GM12878 (cell line): ENCODE measurements around the gene MUC5B. TPM values are rescaled to one million over a fixed set of nuclear protein-coding genes. Genes with fewer than 3 reads are reported as not detected.
"Not testable (repeated sequence)": the region's sequence is repeated elsewhere in the genome, so short reads cannot be mapped to it uniquely, and the experiment has no call there.

Experiments used
- ATAC-seq: fragments of 200-7000 bp; cut with Tn5 transposase; 3 replicates; pipeline ENCODE4 v1.9.1; 2020; ENCODE audit warnings: mild to moderate bottlenecking, moderate library complexity
- BruUV-seq: library from RNA; stranded (reverse); fragments of 400-500 nt; replicated peaks from 2 replicates; lab custom pipeline; 2021; lab: Mats Ljungman, UMichigan
- CTCF ChIA-PET: fragments of 300-600 bp; sonication (Branson Sonifier 250); formaldehyde crosslinking; extraction: SDS; loops from one replicate; lab custom pipeline; 2021; ENCODE audit warnings: inconsistent platforms; lab: Yijun Ruan, JAX
- POLR2A ChIA-PET: fragments of 350-600 bp; formaldehyde crosslinking; extraction: SDS; loops from one replicate; lab custom pipeline; 2021; ENCODE audit warnings: inconsistent platforms; lab: Charles Lee
- RAD21 ChIA-PET: fragments of 300-600 bp; sonication (Branson Sonifier 250); formaldehyde crosslinking; loops from one replicate; lab custom pipeline; 2023; ENCODE audit warnings: antibody characterized with exemption; ENCODE audit not compliant: unreplicated experiment; lab: Charles Lee
- SMC1A ChIA-PET: fragments of 300-600 bp; sonication (Branson Sonifier 250); formaldehyde crosslinking; loops from one replicate; lab custom pipeline; 2023; ENCODE audit not compliant: unreplicated experiment, uncharacterized antibody; lab: Charles Lee
- DNase-seq: peaks from one replicate; pipeline ENCODE4 v3.0.0-alpha.2; 2011; ENCODE audit warnings: low read depth, low spot score
- FAIRE-seq: peaks from 3 replicates; lab custom pipeline; 2011; peaks lifted over from hg19 to GRCh38; lab: Jason Lieb, UNC
- H2AFZ ChIP-seq: 2 replicates; pipeline ENCODE4 v1.6.0; 2011; ENCODE audit warnings: low read depth, low read length, control low read depth; ENCODE audit not compliant: control insufficient read depth
- H3K27ac ChIP-seq: 2 replicates; pipeline ENCODE4 v1.5.1; 2011; ENCODE audit warnings: control low read depth; ENCODE audit not compliant: control insufficient read depth, insufficient read depth
- H3K27me3 ChIP-seq, 2 experiments: replicated peaks in 1 of 2; 2 replicates each; pipeline versions ENCODE4 v1.6.0 to v1.6.1; 2011; ENCODE audit warnings: low read length in 1 of 2; ENCODE audit not compliant: control insufficient read depth in 2 of 2, insufficient read depth in 2 of 2
- H3K36me3 ChIP-seq, 2 experiments: 2 replicates each; pipeline ENCODE4 v1.5.1; 2011; ENCODE audit warnings: low read length in 1 of 2; ENCODE audit not compliant: control insufficient read depth in 2 of 2, insufficient read depth in 2 of 2
- H3K4me1 ChIP-seq: 2 replicates; pipeline ENCODE4 v1.6.1; 2011; ENCODE audit warnings: mild to moderate bottlenecking, low read length, moderate library complexity, mixed read lengths; ENCODE audit not compliant: control insufficient read depth, insufficient read depth
- H3K4me2 ChIP-seq: 2 replicates; pipeline ENCODE4 v1.6.0; 2011; ENCODE audit warnings: control low read depth; ENCODE audit not compliant: control insufficient read depth, insufficient read depth
- H3K4me3 ChIP-seq: fragments of 200-600 bp; sonication (generic); 2 replicates; pipeline ENCODE4 v1.5.1; 2016
- H3K79me2 ChIP-seq: 2 replicates; pipeline ENCODE4 v1.6.0; 2011; ENCODE audit warnings: low read length; ENCODE audit not compliant: control insufficient read depth, insufficient read depth
- H3K9ac ChIP-seq: 2 replicates; pipeline ENCODE4 v1.8.0; 2011; ENCODE audit warnings: low read length, control low read depth, mixed read lengths; ENCODE audit not compliant: control insufficient read depth, insufficient read depth
- H3K9me3 ChIP-seq: replicated peaks from 3 replicates; pipeline ENCODE4 v1.5.1; 2011; ENCODE audit warnings: mild to moderate bottlenecking, low read length; ENCODE audit not compliant: control insufficient read depth, insufficient read depth
- H4K20me1 ChIP-seq: 2 replicates; pipeline ENCODE4 v1.6.0; 2011; ENCODE audit not compliant: control insufficient read depth, insufficient read depth
- BHLHE40 ChIP-seq, 2 experiments: fragments of 450-650 bp in 1 of 2; IDR thresholded peaks; 2 replicates each; pipeline ENCODE4 v1.6.1; 2011 to 2017; ENCODE audit warnings: low read depth in 2 of 2, borderline replicate concordance in 1 of 2, improper control_type of control experiment in 1 of 2, low read length in 1 of 2, mild to moderate bottlenecking in 1 of 2
- BRCA1 ChIP-seq: IDR thresholded peaks from 2 replicates; pipeline ENCODE4 v1.6.1; 2011; ENCODE audit warnings: low read depth, low read length, improper control_type of control experiment
- CHD2 ChIP-seq: IDR thresholded peaks from 2 replicates; pipeline ENCODE4 v1.6.1; 2011; ENCODE audit warnings: low read depth, low read length, improper control_type of control experiment, borderline replicate concordance
- RAD21 ChIP-seq: IDR thresholded peaks from 2 replicates; pipeline ENCODE4 v1.6.1; 2011; ENCODE audit warnings: mild to moderate bottlenecking, low read depth, low read length, moderate library complexity; ENCODE audit not compliant: insufficient read depth
- WGBS: methylation state at CpG from one replicate; pipeline ENCODE4 v1.1.6; 2016; ENCODE audit warnings: low lambda C conversion rate; ENCODE audit not compliant: insufficient replicate concordance, insufficient coverage; ENCODE audit errors: missing lambda C conversion rate; 5-methylcytosine and 5-hydroxymethylcytosine counted together
- in situ Hi-C: fragments of 300-500 bp; cut with MboI; formaldehyde crosslinking; loops from 9 replicates; pipeline ENCODE4 v1.14.3; 2018; ENCODE audit warnings: mixed read lengths
- intact Hi-C: fragments of 100-400 bp; cut with micrococcal nuclease; formaldehyde crosslinking; loops from one replicate; pipeline ENCODE4 v1.14.2; 2022; ENCODE audit not compliant: unreplicated experiment
- polyA plus RNA-seq, 11 experiments: library from polyadenylated mRNA; depleted of rRNA in 4 of 11; unstranded in 6 of 11; stranded (reverse) in 5 of 11; fragments of >200 nt; fragmentation: Nextera tagmentation in 4 of 11; fragmentation: Illumina TruSeq in 1 of 11; extraction: Ambion mirVana in 4 of 11; extraction: Trizol in 1 of 11; gene quantifications; 1 replicate in 1 of 11; 2 replicates in 10 of 11; pipeline versions ENCODE4 v1.2.1 to v1.2.3, GENCODE V29; 2011 to 2016; ENCODE audit warnings: inconsistent platforms in 2 of 11, missing spikeins in 2 of 11, low read depth in 1 of 11
- total RNA-seq, 4 experiments: library from RNA; depleted of rRNA in 3 of 4; stranded (reverse); fragments of >200 nt in 3 of 4; fragmentation: Illumina TruSeq in 1 of 4; extraction: Trizol in 1 of 4; gene quantifications; 2 replicates each; pipeline versions ENCODE4 v1.2.1 to v1.2.3, GENCODE V29; 2013 to 2021
- TF ChIP-seq, protein P1 (sequence below), 3 experiments: IDR thresholded peaks in 2 of 3; conservative IDR thresholded peaks in 1 of 3; 2 replicates each; pipeline ENCODE4 v1.5.1; 2011; ENCODE audit warnings: low read depth in 3 of 3, low read length in 3 of 3, mild to moderate bottlenecking in 3 of 3, control low read depth in 2 of 3, moderate library complexity in 2 of 3, inconsistent platforms in 1 of 3, mixed read lengths in 1 of 3; ENCODE audit not compliant: control insufficient read depth in 2 of 3, insufficient read depth in 1 of 3; ENCODE audit errors: extremely low read depth in 1 of 3
- TF ChIP-seq, protein P2 (sequence below): fragments of 450-650 bp; IDR thresholded peaks from 2 replicates; pipeline ENCODE4 v1.6.1; 2017; ENCODE audit warnings: borderline replicate concordance

The MUC5B gene
- total and polyA plus RNA-seq, 10 of the 15 experiments (the other 5 are each of a cell fraction or from before 2014, with no cell fraction given): 1.5 TPM; not detected in 9

- TF ChIP-seq BHLHE40 (IDR thresholded peaks at IDR 0.05; ENCODE audit: borderline replicate concordance in 1 of 2, low read depth in 2 of 2, low read length in 1 of 2): peak in 1 of 2 experiments; percentile 36; a peak in 2 of 4 replicates
- TF ChIP-seq, protein P1, sequence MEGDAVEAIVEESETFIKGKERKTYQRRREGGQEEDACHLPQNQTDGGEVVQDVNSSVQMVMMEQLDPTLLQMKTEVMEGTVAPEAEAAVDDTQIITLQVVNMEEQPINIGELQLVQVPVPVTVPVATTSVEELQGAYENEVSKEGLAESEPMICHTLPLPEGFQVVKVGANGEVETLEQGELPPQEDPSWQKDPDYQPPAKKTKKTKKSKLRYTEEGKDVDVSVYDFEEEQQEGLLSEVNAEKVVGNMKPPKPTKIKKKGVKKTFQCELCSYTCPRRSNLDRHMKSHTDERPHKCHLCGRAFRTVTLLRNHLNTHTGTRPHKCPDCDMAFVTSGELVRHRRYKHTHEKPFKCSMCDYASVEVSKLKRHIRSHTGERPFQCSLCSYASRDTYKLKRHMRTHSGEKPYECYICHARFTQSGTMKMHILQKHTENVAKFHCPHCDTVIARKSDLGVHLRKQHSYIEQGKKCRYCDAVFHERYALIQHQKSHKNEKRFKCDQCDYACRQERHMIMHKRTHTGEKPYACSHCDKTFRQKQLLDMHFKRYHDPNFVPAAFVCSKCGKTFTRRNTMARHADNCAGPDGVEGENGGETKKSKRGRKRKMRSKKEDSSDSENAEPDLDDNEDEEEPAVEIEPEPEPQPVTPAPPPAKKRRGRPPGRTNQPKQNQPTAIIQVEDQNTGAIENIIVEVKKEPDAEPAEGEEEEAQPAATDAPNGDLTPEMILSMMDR (IDR thresholded peaks at IDR 0.05 in 2 of 3, conservative IDR thresholded peaks at IDR 0.05 in 1 of 3; ENCODE audit: control insufficient read depth in 2 of 3, extremely low read depth in 1 of 3, insufficient read depth in 1 of 3, low read depth in 3 of 3, low read length in 3 of 3): peak in 1 of 3 experiments; percentile 33; a peak in 1 of 6 replicates
- TF ChIP-seq, protein P2, sequence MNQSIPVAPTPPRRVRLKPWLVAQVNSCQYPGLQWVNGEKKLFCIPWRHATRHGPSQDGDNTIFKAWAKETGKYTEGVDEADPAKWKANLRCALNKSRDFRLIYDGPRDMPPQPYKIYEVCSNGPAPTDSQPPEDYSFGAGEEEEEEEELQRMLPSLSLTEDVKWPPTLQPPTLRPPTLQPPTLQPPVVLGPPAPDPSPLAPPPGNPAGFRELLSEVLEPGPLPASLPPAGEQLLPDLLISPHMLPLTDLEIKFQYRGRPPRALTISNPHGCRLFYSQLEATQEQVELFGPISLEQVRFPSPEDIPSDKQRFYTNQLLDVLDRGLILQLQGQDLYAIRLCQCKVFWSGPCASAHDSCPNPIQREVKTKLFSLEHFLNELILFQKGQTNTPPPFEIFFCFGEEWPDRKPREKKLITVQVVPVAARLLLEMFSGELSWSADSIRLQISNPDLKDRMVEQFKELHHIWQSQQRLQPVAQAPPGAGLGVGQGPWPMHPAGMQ: 0 out of 2 replicates have a peak, but pooled peaks have one; percentile 49
- 0 out of 2 replicates have a peak, but pooled peaks have one; percentile 19 for TF ChIP-seq RAD21
- TF ChIP-seq BRCA1: peak; percentile 48
- TF ChIP-seq CHD2: peak; percentile 86
- H2AFZ ChIP-seq, FAIRE-seq, RAD21 ChIA-PET, SMC1A ChIA-PET, H3K9me3 ChIP-seq, in situ Hi-C loops, H3K9ac ChIP-seq, H3K27me3 ChIP-seq, intact Hi-C loops, H3K4me1 ChIP-seq, H3K4me2 ChIP-seq, POLR2A ChIA-PET, BruUV-seq, H4K20me1 ChIP-seq, H3K4me3 ChIP-seq, H3K79me2 ChIP-seq, H3K36me3 ChIP-seq, H3K27ac ChIP-seq, CTCF ChIA-PET: not testable (repeated sequence)
- 0% methylated on average over 3 of the region's 3 CpGs for WGBS
- ATAC-seq (peak; percentile 26; the same call in 2 of the 3 replicates), DNase-seq (peak; percentile 39)
These were observed 41.6 kb downstream of the MUC5B start for GRCh38 chr11:1264444-1264843.

DNA sequence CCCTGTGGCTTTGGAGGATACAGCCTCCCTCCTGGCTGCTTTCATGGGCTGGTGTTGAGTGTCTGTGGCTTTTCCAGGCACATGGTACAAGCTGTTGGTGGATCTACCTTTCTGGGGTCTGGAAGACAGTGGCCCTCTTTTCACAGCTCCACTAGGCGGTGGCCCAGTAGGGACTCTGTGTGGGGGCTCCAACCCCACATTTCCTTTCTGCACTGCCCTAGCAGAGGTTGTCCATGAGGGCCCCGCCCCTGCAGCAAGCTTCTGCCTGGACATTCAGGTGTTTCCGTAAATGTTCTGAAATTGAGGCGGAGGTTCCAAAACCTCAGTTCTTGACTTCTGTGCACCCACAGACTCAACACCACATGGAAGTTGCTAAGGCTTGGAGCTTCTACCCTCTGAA is 42.6 kb downstream of the MUC5B start:
- CTCF ChIA-PET: interaction anchor here (0.6 to 1.1 kb wide), 2 partner anchors 44 to 46 kb away, joined by 3 read pairs; partner anchors contain the start of gene TOLLIP
- H3K27ac ChIP-seq, ATAC-seq, H3K36me3 ChIP-seq, H2AFZ ChIP-seq, H3K27me3 ChIP-seq, FAIRE-seq, H3K4me2 ChIP-seq, in situ Hi-C loops, H3K79me2 ChIP-seq, H3K9me3 ChIP-seq, H3K9ac ChIP-seq, H3K4me1 ChIP-seq, H3K4me3 ChIP-seq, H4K20me1 ChIP-seq, POLR2A ChIA-PET, SMC1A ChIA-PET, BruUV-seq, intact Hi-C loops, DNase-seq, RAD21 ChIA-PET: not testable (repeated sequence)
- 73% methylated on average over 4 of the region's 4 CpGs for WGBS

- H3K27me3 ChIP-seq, H4K20me1 ChIP-seq, H3K79me2 ChIP-seq, H3K9ac ChIP-seq, intact Hi-C loops, ATAC-seq, CTCF ChIA-PET, RAD21 ChIA-PET, H3K4me1 ChIP-seq, H3K36me3 ChIP-seq, H3K4me2 ChIP-seq, in situ Hi-C loops, SMC1A ChIA-PET, H3K27ac ChIP-seq, FAIRE-seq, DNase-seq, H3K4me3 ChIP-seq, BruUV-seq, H2AFZ ChIP-seq, H3K9me3 ChIP-seq, POLR2A ChIA-PET: not testable (repeated sequence)
- WGBS: 21% methylated on average over 2 of the region's 2 CpGs
These were observed 44.1 kb downstream of the MUC5B start for GRCh38 chr11:1266976-1267375.
